ENCODE results near the gene IL25.

DNA sequence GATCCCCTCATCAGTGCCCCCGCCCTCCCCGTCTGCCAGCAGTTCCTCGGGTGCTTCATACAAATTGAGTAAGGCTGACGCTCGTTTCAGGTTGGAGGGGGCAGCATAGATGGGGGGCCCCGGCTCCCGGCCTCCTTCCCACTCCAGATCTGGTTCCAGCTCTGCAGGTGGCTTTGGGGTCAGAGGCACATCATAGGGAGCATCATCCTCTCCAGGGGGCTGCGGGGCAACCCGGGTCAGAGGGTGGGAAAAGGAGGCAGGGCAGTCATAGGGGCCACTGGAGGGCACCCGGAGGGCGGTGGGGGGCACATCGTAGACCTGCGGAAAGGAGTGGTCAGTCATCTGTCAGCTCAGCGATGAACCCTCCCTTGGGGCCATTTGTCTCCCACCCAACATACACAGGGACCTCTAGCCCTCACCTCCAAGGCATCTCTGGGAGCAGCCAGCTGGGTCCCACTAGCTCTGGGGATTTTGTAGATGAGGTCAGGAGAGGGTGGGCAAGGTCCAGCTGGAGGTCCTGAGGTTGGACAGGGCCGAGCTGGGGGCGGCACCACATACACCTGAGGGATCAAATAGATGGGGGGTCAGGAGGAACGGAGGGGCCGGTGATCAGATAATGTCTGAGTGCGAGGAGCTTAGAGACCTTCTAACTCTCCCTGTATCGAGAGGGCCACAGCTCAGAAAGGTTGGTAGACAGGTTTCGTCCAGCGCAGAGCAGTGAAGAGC, 12.7 kb upstream of the IL25 start:
- TF ChIP-seq ESRRG (CRISPR knock-in tag; IDR thresholded peaks at IDR 0.05) (no peak), ZFP3 (CRISPR knock-in tag; IDR thresholded peaks at IDR 0.05) (no peak), ZNF70 (CRISPR knock-in tag; IDR thresholded peaks at IDR 0.05) (no peak), ZFP30 (CRISPR knock-in tag; IDR thresholded peaks at IDR 0.05) (no peak), CSRNP3 (CRISPR knock-in tag; IDR thresholded peaks at IDR 0.05) (no peak), RARB (CRISPR knock-in tag; IDR thresholded peaks at IDR 0.05) (no peak), ZNF8 (CRISPR knock-in tag; IDR thresholded peaks at IDR 0.05) (no peak), SNAI2 (CRISPR knock-in tag; IDR thresholded peaks at IDR 0.05) (no peak), ZNF565 (CRISPR knock-in tag; conservative IDR thresholded peaks at IDR 0.05; ENCODE audit: low read depth) (no peak), OSR1 (CRISPR knock-in tag; IDR thresholded peaks at IDR 0.05) (no peak)
- TF ChIP-seq, protein P1, sequence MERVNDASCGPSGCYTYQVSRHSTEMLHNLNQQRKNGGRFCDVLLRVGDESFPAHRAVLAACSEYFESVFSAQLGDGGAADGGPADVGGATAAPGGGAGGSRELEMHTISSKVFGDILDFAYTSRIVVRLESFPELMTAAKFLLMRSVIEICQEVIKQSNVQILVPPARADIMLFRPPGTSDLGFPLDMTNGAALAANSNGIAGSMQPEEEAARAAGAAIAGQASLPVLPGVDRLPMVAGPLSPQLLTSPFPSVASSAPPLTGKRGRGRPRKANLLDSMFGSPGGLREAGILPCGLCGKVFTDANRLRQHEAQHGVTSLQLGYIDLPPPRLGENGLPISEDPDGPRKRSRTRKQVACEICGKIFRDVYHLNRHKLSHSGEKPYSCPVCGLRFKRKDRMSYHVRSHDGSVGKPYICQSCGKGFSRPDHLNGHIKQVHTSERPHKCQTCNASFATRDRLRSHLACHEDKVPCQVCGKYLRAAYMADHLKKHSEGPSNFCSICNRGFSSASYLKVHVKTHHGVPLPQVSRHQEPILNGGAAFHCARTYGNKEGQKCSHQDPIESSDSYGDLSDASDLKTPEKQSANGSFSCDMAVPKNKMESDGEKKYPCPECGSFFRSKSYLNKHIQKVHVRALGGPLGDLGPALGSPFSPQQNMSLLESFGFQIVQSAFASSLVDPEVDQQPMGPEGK (CRISPR knock-in tag; IDR thresholded peaks at IDR 0.05; ENCODE audit: borderline replicate concordance) = no peak
